Stromal cell of bone marrow (primary cell): ENCODE measurements around the gene SYNJ2.

Source experiments
- DNase-seq: peaks from one replicate; pipeline ENCODE4 v3.0.0-alpha.2; 2012; ENCODE audit warnings: low read depth

SYNJ2 gene

DNA sequence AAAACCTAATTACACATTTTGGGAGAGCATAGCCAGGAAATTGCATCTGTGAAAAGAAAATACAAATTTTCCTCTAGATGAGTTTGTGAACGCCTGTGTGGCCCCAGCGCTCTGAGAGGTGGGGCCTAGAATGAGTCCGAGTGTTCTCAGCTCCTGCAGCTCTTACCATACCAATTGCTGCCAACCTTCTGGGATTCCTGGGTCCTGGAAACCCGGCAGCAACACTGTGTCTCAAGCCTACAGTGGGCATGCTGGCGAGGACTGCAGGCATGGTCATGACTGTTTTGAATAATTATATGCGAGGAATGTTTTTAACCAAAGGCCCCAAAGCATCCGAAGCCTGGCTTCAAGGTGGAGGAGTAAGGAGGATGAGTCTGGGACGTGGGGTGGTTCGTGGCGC, 96.0 kb downstream of the SYNJ2 start:
- DNase-seq: no peak

DNA sequence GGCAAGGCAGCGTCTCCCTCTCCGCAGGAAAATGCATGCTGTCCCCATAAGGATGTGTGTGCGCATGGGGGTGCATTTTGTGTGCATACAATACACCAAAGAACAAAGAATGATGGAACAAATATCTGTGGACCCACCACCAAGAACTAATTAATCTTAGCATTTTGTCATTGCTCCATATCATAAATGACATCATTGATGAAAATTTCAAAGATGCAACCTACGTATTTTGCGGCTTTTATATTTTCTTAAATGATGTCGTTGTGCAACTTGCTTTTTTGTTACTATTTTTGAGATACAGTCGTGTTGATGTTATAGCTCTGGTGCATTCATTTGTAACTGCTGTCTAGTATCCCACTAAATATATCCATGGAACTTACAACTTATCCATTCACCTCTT, 96.7 kb downstream of the SYNJ2 start:
- DNase-seq: no peak

DNA sequence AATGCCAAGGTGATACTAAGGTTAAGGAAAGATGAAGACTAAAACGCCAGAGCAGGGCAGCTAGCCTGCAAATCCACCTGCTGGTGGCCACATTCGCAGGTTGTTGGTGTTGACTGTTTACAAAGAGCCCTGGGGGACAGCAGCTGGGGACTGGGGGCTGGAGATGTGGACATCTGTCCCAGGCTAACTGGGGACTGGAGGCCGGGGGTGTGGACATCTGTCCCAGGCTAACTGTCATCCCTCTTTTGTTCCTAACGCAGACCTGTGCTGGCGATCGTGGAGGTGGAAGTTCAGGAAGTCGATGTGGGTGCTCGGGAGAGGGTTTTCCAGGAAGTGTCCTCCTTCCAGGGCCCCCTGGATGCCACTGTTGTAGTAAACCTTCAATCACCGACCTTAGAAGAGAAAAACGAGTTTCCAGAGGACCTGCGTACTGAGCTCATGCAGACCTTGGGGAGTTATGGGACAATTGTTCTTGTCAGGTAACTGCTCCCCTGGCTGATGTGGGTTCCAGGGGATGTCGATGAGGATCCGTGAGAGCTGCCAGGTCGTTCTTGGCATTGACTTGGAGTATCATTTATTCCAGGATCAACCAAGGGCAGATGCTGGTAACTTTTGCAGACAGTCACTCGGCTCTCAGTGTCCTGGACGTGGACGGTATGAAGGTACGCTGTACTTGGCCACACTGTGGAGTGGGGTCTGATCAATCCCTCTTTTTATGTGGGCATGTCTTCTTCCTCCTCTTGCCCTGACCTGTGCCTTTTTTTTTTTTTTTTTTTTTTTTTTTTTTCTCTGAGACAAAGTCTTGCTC, 99.4 kb downstream of the SYNJ2 start:
- no peak for DNase-seq

DNA sequence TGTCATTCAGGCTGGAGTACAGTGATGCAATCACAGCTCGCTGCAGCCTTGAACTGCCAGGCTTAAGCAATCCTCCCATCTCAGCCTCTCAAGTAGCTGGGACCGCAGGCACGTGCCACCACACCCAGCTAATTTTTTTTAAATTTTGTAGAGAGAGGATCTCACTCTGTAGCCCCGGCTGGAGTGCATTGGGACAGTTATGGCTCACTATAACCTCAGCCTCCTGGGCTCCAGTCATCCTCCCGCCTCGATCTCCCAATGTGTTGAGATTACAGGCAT, 99.9 kb downstream of the SYNJ2 start:
- no peak for DNase-seq

DNA sequence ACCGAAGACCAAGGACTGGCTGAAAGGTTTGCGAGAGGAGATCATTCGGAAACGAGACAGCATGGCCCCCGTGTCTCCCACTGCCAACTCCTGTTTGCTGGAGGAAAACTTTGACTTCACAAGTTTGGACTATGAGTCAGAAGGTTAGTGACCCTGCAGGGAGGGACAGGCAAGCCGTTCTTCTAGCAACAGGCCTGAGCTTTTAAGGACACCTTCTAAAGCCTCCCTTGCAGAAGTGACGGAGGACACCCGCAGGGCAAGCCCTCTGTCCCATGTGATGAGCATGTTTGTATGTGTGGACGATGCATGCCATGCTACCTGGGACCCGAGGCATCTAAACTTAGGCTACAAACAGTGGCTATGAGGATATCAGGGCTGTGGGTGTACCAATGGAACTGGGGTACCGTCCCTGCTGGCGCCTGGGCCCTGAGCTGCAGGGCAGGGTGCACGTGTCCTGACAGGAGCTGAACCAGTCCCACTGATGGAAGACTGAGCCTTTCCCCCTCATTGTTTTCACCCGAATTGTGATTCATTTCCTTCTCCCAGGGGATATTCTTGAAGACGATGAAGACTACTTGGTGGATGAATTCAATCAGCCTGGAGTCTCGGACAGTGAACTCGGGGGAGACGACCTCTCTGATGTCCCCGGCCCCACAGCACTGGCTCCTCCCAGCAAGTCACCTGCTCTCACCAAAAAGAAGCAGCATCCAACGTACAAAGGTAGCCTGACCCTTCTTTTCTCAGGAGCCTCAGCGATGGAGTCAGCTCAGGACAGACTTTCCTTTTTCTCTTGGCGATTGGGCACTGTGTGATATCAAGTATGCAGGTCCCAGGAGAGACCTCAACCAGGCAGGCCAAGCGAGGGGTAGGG, 102.0 kb downstream of the SYNJ2 start:
- DNase-seq: no peak

DNA sequence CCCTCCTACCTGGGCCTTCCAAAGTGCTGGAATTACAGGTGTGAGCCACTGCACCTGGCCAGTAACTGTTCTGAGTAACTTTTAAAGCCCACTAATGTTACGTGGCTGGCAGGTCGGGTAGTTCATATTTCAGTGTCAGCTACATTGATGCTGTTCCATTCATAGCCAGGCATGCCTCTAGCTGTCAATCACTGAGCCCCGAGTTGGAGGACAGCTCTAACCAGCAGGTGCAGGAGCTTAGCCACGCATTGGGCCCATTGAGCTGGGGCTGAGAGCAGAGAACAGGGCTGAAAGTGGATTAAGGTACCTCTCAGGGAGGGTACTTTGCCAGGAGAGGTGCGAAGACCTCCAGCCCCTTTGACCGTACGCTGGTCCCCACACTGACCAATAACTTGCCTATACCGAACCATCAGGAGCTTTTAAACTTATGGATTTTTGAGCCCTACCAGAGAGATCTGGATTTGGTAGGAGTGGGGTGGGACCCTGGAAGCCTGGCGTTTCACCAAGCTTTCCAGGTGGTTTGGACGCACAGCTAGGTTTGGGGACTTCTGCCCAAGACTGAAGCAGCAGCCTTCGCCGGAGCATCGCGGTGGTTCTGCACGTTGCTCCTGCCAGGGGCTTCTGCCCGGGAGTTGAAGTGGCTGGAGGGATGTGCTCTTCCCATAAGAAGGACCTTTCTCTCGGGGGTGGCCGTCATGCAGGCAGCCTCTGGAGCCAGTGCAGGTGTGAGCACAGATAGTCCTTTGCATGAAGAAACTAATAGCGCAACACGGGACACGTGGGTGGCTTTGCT, 103.8 kb downstream of the SYNJ2 start:
- DNase-seq: no peak

DNA sequence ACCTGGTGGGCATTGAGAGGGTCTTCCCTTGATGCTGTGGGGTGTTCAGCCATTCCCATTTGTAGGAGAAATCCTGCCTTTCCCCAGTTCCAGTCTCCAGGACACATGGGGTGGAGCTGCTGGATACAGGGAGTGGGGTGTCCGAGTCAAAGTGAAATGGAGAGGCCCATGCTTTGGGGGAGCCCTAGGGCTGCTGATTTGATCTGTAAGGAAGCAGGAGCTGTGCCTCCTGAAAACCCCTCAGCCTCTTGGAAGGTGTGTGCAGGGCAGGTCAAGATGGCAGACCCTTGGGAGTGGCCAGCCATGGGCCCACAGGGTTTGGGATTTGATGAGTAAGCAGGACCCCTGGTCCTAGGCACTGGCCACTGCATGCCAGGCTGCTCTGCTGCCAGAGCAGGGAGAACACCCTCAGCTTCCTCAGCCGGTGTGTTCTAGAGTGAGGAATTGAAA, 104.4 kb downstream of the SYNJ2 start:
- no peak for DNase-seq

DNA sequence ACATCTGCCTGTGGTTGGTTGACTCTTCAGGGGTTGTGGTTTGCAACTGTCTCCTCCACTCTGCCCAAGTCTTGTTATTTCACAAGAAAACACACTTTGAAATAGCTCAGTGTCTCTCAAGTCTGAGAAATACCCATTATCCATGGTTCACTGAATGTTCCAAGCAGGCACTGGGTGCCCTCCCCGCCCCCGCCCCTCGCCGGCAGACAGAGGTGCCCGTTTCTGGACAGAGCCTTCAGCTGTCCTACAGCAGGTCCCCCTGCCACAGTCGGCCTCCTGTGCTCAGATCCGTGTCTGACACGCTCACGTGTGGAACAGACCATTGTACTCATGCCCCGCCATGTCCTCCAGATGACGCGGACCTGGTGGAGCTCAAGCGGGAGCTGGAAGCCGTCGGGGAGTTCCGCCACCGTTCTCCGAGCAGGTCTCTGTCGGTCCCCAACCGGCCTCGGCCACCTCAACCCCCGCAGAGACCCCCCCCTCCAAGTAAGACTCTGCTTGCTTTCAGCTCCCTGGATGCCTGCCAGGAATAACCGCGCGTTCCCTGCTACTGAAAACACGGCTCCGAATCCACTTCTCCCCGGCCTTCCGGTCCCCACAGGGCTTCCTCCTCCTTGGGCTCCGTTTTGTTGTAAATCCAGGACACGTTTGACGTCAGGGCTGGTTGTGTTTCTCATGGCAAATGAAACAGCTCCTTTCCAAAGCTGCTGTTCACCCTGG, 105.0 kb downstream of the SYNJ2 start:
- DNase-seq: no peak

DNA sequence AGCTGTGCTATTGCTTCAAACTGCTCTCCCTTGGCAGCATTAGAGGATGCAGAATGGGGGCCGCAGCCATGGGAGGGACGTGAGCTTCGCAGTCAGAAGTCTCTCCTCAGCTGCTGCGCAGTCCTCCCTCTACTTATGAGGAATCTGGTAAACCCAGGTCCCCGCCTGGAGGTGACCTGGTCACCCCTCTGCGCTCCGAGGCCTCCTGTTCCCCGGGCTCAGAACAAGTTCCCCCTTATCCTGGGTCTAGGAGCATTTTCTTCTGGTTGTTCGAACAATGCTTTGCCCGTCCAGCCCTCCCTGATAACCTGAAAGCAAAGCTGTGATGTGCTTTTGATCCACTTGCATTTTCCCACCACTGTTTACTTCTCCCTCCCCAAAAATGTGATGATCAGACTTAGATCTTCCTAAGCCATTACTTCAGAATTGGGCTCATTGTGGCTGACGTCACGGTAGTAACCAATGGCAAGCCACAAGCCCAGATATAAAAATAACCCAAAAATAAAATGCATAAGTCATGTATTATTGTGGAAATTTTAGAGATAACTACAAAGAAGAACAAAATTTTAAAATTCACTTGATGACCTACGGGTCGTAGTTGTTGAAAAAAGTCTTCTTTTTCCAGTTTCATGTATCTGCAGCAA, 105.7 kb downstream of the SYNJ2 start:
- no peak for DNase-seq

DNA sequence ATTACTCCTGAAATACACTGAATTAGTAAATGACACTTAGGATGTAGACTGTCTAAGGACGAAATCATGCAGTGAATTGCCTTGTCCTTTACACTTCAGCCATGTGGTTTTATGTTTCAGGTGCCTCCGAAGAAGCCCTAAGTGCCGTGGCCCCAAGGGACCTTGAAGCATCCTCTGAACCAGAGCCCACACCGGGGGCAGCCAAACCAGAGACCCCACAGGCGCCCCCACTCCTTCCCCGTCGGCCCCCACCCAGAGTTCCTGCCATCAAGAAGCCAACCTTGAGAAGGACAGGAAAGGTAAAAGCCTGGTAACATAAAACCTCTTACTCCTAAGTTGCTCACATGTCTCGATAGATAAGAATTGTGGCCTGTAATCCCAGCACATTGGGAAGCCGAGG, 111.1 kb downstream of the SYNJ2 start:
- no peak for DNase-seq

DNA sequence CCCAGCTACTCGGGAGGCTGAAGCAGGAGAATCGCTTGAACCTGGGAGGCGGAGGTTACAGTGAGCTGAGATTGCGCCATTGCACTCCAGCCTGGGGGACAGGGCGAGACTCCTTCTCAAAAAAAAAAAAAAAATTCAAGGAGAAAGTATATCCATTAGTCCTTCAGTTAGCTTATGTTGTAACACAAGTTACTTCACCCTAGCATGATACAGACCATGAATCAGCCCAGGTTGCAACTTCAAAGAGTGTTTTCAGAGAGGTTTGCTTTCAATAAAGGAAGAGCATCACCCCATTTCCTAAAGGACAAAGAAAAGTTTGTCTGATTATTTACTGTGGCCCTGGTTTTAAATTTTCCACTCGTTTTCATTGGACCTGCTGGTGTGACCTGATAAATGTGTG, 113.4 kb downstream of the SYNJ2 start:
- no peak for DNase-seq

DNA sequence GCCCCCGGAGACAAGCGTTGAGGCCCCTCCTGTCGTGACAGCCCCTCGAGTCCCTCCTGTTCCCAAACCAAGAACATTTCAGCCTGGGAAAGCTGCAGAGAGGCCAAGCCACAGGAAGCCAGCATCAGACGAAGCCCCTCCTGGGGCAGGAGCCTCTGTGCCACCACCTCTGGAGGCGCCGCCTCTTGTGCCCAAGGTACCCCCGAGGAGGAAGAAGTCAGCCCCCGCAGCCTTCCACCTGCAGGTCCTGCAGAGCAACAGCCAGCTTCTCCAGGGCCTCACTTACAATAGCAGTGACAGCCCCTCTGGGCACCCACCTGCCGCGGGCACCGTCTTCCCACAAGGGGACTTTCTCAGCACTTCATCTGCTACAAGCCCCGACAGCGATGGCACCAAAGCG, 114.0 kb downstream of the SYNJ2 start:
- no peak for DNase-seq

DNA sequence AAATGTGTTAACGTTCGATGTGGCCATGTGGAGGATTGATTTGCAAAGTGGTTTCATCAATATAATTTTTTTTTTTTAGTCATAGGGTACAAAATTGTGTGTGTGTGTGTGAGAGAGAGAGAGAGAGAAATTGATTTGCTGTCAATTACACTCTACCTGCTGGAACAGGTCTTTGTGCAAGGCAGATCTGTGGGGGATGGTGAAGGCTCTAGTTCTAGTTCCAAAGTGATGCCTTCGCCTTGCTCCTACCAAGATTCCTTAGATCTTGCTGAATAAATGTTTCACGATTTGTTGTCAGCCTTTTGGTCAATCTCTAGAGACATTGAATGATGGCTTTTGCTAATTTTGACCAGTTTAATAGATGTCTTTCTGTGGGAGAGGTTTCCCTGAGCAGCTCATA, 121.6 kb downstream of the SYNJ2 start:
- no peak for DNase-seq

DNA sequence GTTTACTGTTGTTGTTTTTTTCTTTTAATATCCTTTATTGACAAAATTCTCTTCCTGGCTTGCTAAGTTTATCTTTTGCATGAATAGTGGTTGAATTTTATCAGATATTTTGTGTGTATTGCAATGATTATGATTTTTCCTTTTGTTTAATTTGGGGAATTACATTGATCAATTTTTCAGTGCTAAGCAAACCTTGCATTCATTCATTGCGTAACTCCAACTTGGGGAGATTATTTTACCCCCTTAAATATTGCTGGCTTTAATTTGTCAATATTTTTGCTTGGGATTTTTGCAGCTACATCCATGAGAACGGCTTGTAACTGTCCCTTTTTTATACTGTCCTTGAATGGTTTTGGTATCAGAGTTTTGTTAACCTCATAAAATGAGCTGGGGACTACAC, 123.0 kb downstream of the SYNJ2 start:
- no peak for DNase-seq

DNA sequence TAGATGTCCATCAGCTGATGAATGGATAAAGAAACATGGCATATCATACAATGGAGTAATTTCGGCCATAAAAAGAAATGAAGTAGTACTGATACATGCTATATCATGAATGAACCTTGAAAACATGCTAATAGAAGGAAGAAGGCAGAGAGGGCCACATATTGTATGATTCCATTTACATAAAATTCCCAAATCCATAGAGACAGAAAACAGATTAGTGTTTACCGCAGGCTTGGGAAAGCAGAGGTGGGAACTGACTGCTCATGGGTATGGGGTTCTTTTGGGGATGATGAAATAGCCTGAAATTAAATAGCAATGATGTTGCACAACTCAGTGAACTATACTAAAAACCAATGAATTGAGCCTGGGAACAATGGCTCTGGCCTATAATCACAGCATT, 128.1 kb downstream of the SYNJ2 start:
- DNase-seq: peak; percentile 5

DNA sequence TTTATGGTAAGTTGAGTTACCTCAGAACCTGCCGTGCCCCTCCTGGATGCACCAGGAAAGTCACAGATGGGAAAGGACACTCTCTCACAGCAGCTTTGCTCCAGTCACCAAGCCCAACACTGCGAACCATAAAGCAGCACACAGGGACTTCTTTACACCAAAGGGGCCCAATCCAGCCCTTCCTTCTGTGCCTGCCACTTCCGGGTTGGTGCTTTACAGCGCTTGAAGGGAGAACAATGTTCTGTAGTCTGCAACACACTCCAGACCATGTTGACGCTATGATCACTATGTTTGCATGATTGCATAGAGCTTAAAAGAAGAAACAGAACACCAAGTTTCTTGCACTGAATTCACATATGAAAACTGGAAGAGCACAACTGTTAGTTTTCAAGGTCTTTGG, 129.3 kb downstream of the SYNJ2 start:
- no peak for DNase-seq

DNA sequence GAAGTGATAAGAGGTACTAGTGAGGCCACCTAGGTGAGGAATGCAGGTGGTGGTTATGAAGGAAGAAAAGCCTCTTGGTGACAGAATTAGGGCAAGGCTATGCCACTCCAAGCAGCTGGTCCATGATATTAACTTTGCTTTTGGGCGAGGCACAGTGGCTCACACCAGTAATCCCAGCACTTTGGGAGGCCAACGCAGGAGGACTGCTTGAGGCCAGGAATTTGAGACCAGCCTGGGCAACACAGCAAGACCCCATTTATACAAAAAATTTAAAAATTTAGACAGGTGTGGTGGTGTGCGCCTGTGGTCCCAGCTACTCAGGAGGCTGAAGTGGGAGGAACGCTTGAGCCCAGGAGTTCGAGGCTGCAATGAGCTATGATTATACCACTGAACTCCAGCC, 130.3 kb downstream of the SYNJ2 start:
- no peak for DNase-seq

DNA sequence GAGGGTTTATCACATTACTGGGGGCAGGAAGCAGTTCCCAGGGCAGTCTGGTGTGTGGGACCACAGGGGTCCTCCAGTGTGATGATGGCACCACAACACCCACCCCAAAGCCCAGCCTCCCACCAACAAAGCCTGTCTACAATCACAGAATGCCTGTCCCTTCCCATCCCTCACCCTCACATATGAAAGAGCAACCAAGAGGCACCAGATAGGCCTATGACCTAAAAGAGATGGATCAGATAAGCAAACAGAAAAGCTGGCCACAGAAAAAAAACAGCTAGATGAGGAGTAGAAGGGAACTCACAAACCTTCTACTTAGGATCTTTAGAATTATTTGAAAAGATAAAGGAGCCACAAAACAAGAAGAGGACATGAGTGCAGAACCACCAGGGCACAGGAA, 132.1 kb downstream of the SYNJ2 start:
- DNase-seq: no peak

DNA sequence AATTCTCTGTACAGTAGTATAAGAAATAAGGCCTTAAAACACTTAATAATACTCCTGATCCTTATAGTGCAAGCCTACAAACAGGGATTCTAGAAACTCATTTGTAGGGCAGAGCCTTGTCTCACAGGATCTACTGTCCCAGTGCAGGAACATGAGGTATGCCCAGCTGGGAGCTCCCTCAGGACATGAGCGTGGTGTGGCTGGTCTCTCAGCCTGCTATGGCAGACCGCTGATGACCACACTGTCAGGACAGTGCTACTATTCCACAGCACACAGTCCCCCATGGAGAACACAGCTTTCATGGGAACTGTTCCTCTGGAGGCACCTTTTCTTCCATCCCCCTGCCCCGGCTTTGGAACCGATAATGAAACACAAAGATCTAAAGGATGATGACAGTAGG, 133.4 kb downstream of the SYNJ2 start:
- DNase-seq: no peak

DNA sequence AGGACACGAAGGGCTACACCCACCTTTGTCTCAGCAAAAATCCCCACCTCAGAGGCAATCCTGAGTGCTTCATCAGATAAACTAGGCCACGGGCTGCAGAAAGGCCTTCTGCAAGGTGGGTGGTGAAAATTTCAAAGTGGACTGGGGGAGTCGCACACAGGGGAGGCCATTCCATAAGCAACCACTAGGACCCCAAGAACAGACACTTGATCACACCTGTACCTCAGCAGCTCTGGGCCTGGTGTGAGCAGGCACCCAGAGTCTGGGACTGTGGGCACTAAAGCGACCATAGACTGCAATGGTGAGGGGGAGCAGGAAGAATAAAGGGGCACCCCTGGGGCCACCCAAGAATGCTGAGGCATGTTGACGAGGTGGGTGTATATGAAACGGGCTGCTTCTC, 133.8 kb downstream of the SYNJ2 start:
- no peak for DNase-seq

DNA sequence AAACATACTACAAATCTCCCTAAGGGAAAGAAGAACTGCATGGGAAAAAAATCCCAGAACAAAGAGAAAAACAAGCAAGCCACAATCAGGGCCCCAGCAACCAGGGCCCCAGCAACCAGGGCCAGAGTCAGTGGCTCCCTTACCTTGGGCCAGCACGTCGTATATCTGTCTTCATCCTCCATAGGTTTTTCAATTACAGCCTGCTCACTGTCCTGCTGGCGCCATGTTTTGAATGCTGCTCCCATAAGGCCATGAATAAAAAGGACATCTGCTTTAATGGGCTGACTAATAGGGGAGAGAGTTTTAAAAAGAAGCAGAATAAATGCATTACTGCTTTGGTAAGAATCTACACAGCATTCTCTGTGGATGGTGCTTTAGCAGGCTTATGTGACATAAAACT, 137.2 kb downstream of the SYNJ2 start:
- no peak for DNase-seq

DNA sequence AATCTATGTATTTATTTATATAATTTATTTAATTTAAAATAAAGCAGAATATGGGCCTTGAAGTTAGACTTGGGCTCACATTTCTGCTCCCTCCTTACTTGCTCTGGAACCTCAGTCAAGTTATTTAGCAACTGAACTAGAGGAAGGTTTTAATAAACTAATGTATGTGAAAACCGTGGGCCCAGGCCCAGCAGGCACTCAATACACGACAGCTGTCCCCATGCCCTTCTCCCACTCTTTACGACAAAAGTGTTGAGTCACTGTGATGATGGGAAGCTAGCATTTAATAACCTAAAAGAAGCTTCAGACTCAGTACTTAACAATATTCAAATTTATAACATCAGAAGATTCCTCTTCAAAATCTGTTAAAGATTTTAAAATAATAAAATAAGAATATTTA, 139.7 kb downstream of the SYNJ2 start:
- DNase-seq: no peak
